Right lobe of liver (tissue), 6 donors: ENCODE data around the gene PLEKHS1. TPM values are rescaled to one million over a fixed set of nuclear protein-coding genes. Genes with fewer than 3 reads are reported as not detected.

Experiments
- ATAC-seq, 4 donors: fragments of 200-7000 bp; cut with Tn5 transposase; one replicate each; pipeline ENCODE4 v1.9.1; 2020; ENCODE audit warnings: mild to moderate bottlenecking in 4 of 4, moderate library complexity in 4 of 4
- DNase-seq, 3 donors: peaks; one replicate each; pipeline ENCODE4 v3.0.0-alpha.2; 2020
- H3K27ac ChIP-seq, 3 donors: fragments of 200-600 bp; one replicate each; pipeline ENCODE4 v1.8.0; 2022
- H3K27me3 ChIP-seq, 2 donors: fragments of 200-600 bp; one replicate each; pipeline ENCODE4 v1.8.0; 2022
- H3K36me3 ChIP-seq, 4 donors: fragments of 200-600 bp; sonication (generic) in 1 of 4; one replicate each; pipeline versions ENCODE4 v1.5.1 to v1.8.0; 2017 to 2022; ENCODE audit warnings: control low read depth in 1 of 4
- H3K4me1 ChIP-seq, 4 donors: fragments of 200-600 bp; sonication (generic) in 1 of 4; one replicate each; pipeline versions ENCODE4 v1.5.1 to v1.8.0; 2017 to 2022; ENCODE audit warnings: control low read depth in 1 of 4
- H3K4me3 ChIP-seq, 3 donors: fragments of 200-600 bp; one replicate each; pipeline ENCODE4 v1.8.0; 2022
- H3K9me3 ChIP-seq, 4 donors: fragments of 200-600 bp; sonication (generic) in 1 of 4; one replicate each; pipeline versions ENCODE4 v1.5.1 to v1.8.0; 2017 to 2022; ENCODE audit warnings: control low read depth in 1 of 4
- POLR2A ChIP-seq: fragments of 450-650 bp; IDR thresholded peaks from one replicate; pipeline ENCODE4 v1.6.1; 2017; ENCODE audit warnings: antibody characterized with exemption, mild to moderate bottlenecking
- WGBS: methylation state at CpG from one replicate; pipeline ENCODE4 v1.1.6; 2018; ENCODE audit warnings: low coverage, low lambda C conversion rate; ENCODE audit not compliant: insufficient coverage; ENCODE audit errors: missing lambda C conversion rate; 5-methylcytosine and 5-hydroxymethylcytosine counted together
- intact Hi-C, 2 donors: fragments of 100-400 bp; cut with DNase I; formaldehyde crosslinking; loops; one replicate each; pipeline versions ENCODE4 v1.11.2 to v1.14.1; 2022
- total RNA-seq, 6 experiments: library from RNA; depleted of rRNA in 2 of 6; stranded (reverse); fragments of >200 nt in 2 of 6; fragmentation: NEBNext Ultra II Directional in 3 of 6; extraction: Animal tissue kit (Norgen Biotek cat#: 25700) in 3 of 6; gene quantifications; one replicate each; pipeline versions ENCODE4 v1.1.0 to v1.2.4, GENCODE V29; 2016 to 2023
- TF ChIP-seq, protein P1 (sequence below), 4 donors: fragments of 200-600 bp in 3 of 4; fragments of 450-650 bp in 1 of 4; IDR thresholded peaks; one replicate each; pipeline versions ENCODE4 v1.5.1 to v1.8.0; 2016 to 2022; ENCODE audit warnings: antibody characterized with exemption in 4 of 4, mild to moderate bottlenecking in 2 of 4
- donor health status: DM: no; HTN: yes; CAD: no.
- donor health status: DM: no; HTN: no; CAD: no.
- donor health status: DM: no; HTN: no; CAD: no.
- donor health status: DM: no; HTN: yes; CAD: no.
- donor health status: DM: no; HTN: yes; CAD: no.

Gene PLEKHS1
- total RNA-seq, 6 experiments from 2014 or later, result not detected

DNA sequence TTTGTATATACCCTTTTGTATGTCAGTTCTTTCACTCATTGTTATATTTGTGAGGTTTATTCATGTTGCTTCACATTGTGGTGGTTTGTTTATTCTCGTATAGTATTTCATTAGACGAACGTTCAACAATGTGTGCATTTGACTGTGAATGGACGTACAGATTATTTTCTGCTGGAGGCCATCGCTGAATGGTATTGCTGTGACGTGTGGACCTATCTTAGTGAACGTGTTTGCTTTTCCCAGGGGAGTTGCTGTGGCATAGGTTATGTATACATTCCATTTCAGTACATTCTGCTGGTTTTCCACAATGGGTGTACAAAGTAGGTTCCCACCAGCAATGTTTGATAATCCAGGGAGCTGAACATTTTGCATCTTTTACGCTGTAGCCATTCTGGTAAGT is 31.1 kb upstream of the PLEKHS1 start:
- Histone ChIP-seq H3K36me3 (peaks cover 0 to 37% (median 4%) of the 10 kb centered on the region in 4 donors), H3K4me3 (no peak overlapping the region), H3K27ac (no peak overlapping the region), H3K9me3 (no peaks in the 10 kb centered on the region), H3K4me1 (no peaks in the 10 kb centered on the region), H3K27me3 (no peaks in the 10 kb centered on the region)
- DNase-seq (no peak), ATAC-seq (no peak)
- no peak for TF ChIP-seq POLR2A
- TF ChIP-seq, protein P1, sequence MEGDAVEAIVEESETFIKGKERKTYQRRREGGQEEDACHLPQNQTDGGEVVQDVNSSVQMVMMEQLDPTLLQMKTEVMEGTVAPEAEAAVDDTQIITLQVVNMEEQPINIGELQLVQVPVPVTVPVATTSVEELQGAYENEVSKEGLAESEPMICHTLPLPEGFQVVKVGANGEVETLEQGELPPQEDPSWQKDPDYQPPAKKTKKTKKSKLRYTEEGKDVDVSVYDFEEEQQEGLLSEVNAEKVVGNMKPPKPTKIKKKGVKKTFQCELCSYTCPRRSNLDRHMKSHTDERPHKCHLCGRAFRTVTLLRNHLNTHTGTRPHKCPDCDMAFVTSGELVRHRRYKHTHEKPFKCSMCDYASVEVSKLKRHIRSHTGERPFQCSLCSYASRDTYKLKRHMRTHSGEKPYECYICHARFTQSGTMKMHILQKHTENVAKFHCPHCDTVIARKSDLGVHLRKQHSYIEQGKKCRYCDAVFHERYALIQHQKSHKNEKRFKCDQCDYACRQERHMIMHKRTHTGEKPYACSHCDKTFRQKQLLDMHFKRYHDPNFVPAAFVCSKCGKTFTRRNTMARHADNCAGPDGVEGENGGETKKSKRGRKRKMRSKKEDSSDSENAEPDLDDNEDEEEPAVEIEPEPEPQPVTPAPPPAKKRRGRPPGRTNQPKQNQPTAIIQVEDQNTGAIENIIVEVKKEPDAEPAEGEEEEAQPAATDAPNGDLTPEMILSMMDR (IDR thresholded peaks at IDR 0.05), result no peak
- intact Hi-C loops, result no loop called here
- WGBS, result 95% methylated on average over 8 of the region's 8 CpGs

DNA sequence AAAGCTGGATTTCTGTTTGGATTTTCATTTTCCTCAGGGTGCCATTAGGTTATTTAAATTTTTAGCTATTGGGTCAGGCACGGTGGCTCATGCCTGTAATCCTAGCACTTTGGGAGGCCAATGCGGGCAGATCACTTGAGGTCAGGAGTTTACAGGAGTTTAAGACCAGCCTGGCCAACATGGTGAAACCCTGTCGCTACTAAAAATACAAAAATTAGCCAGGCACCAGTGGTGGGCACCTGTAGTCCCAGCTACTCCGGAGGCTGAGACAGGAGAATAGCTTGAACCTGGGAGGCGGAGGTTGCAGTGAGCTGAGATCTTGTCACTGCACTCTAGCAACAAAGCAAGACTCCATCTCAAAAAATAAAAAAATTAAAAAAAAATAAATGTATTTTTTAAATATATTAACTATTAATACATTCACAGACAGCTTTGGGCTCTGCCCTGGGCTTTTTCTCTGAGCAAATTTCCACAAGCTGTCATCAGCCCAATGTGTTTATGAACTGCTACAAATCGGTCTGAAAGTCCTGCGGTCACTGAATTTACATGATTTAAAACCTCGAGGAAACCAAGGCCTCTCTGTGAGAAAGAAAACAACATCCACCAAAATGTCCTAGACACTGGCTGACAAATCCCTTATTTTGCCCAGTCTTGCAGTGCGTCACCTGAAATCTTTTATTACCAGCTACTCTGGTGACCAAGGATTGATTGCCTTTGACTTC is 19.2 kb upstream of the PLEKHS1 start:
- no peak overlapping the region for H3K27ac ChIP-seq
- H3K36me3 ChIP-seq, result peaks cover 0 to 19% (median 10%) of the 10 kb centered on the region in 4 donors
- ATAC-seq, result no peak
- no peaks in the 10 kb centered on the region for H3K9me3 ChIP-seq
- H3K27me3 ChIP-seq, result no peaks in the 10 kb centered on the region
- TF ChIP-seq, protein P1 (IDR thresholded peaks at IDR 0.05), result no peak
- no peak for TF ChIP-seq POLR2A
- intact Hi-C loops, result no loop called here
- WGBS, result 93% methylated on average over 5 of the region's 9 CpGs
- DNase-seq, result no peak
- no peak overlapping the region for H3K4me3 ChIP-seq
- no peaks in the 10 kb centered on the region for H3K4me1 ChIP-seq

DNA sequence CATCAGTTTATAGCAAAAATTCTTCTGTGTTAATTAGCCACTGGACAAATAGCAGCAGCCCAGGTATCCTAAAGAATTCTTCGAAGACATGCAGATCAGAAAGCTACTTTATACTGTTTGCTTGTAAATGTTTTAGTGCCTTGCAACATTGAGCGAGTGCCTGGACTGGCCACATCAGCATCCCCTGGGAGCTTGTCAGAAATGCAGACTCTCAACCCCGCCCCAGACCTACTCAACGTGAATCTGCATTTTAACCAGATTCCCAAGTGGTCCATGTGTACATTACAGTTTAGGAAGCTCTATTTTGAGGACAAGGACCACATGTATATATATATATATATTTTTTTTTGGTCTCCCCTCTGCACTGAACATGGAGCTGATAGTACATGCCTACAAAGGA is 18.5 kb upstream of the PLEKHS1 start:
- H3K27me3 ChIP-seq, result no peaks in the 10 kb centered on the region
- intact Hi-C loops, result no loop called here
- H3K4me1 ChIP-seq, result no peaks in the 10 kb centered on the region
- DNase-seq (no peak), ATAC-seq (no peak)
- no peak overlapping the region for H3K27ac ChIP-seq
- 74% methylated on average over 4 of the region's 4 CpGs for WGBS
- H3K9me3 ChIP-seq, result no peaks in the 10 kb centered on the region
- peaks cover 0 to 19% (median 9%) of the 10 kb centered on the region in 4 donors for H3K36me3 ChIP-seq
- TF ChIP-seq, protein P1 (IDR thresholded peaks at IDR 0.05), result no peak
- no peak for TF ChIP-seq POLR2A
- no peak overlapping the region for H3K4me3 ChIP-seq

DNA sequence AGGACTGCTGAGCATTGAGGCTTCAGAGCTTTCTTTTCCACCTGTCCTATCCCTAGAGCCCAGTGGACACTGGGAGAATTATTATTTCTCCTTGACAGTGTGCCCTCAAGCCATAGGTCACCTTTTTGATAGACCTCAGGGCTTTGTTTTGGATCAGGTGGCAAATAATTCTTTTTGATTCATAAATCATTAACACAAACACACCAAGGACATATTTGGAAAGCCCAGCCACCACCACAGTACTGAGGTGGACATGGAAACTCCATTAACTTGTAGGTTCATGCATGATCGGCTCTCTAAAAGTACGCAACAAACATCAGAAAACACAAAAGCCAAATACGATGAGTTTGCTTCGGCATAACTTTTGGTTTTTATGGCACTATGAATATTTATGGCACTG is 17.8 kb upstream of the PLEKHS1 start:
- intact Hi-C loops, result no loop called here
- Histone ChIP-seq H3K4me3 (no peak overlapping the region), H3K4me1 (no peaks in the 10 kb centered on the region), H3K27me3 (no peaks in the 10 kb centered on the region), H3K36me3 (peaks cover 0 to 19% (median 6%) of the 10 kb centered on the region in 4 donors), H3K9me3 (no peaks in the 10 kb centered on the region), H3K27ac (no peak overlapping the region)
- TF ChIP-seq POLR2A, result no peak
- TF ChIP-seq, protein P1 (IDR thresholded peaks at IDR 0.05), result no peak
- WGBS, result 98% methylated on average over 4 of the region's 4 CpGs
- DNase-seq (no peak), ATAC-seq (no peak)
